Brain microvascular endothelial cell (primary cell): ENCODE data around the gene SETD3.

Experiments used
- DNase-seq: peaks from one replicate; pipeline ENCODE4 v3.0.0-alpha.2; 2020
- H3K27ac ChIP-seq: fragments of 250-450 bp; sonication (Bioruptor Pico); 2 replicates; pipeline ENCODE4 v1.5.1; 2020; ENCODE audit warnings: mild to moderate bottlenecking, moderate library complexity
- H3K27me3 ChIP-seq: fragments of 250-450 bp; sonication (Bioruptor Pico); replicated peaks from 2 replicates; pipeline ENCODE4 v1.5.1; 2020; ENCODE audit warnings: mild to moderate bottlenecking
- H3K36me3 ChIP-seq: fragments of 250-450 bp; sonication (Bioruptor Pico); replicated peaks from 2 replicates; pipeline ENCODE4 v1.5.1; 2020; ENCODE audit warnings: mild to moderate bottlenecking
- H3K4me3 ChIP-seq: 2 replicates; pipeline ENCODE4 v1.5.1; 2011; ENCODE audit warnings: low read depth, mild to moderate bottlenecking, control low read depth, low read length, moderate library complexity
- in situ Hi-C: cut with HindIII; loops from 2 replicates; pipeline ENCODE4 v1.10.0; 2017; ENCODE audit warnings: low sequenced_read_pairs, low pct_ligation_motif_present
- TF ChIP-seq, protein P1 (sequence below): IDR thresholded peaks from 2 replicates; pipeline ENCODE4 v1.5.1; 2011; ENCODE audit warnings: low read depth, mild to moderate bottlenecking, moderate library complexity, low read length, control low read depth, inconsistent platforms; ENCODE audit errors: missing control alignments

SETD3 gene

DNA sequence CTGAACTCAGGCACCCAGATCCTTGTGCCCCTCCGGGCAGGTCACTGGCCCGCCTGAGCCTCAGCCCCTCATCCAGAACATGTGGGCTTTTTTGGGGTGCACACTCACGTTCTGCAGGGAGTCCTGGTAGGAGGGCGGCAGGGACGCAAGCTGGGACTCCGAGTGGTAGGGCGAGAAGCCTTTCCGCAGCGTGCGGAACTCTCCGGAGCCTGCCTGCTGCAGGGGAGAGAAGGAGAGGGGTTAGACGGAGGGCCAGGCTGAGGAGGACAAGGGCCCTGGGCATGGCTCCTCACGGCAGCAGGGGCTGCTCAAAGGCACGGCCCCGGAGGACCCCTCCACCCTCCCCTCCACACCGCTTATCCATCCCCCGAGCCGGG lies 41.4 kb upstream of the SETD3 start:
- H3K4me3 ChIP-seq: no peak overlapping the region
- H3K27ac ChIP-seq: no peak overlapping the region
- no peak for DNase-seq
- in situ Hi-C loops: no loop called here
- no peaks in the 10 kb centered on the region for H3K36me3 ChIP-seq
- H3K27me3 ChIP-seq: no peaks in the 10 kb centered on the region
- TF ChIP-seq, protein P1, sequence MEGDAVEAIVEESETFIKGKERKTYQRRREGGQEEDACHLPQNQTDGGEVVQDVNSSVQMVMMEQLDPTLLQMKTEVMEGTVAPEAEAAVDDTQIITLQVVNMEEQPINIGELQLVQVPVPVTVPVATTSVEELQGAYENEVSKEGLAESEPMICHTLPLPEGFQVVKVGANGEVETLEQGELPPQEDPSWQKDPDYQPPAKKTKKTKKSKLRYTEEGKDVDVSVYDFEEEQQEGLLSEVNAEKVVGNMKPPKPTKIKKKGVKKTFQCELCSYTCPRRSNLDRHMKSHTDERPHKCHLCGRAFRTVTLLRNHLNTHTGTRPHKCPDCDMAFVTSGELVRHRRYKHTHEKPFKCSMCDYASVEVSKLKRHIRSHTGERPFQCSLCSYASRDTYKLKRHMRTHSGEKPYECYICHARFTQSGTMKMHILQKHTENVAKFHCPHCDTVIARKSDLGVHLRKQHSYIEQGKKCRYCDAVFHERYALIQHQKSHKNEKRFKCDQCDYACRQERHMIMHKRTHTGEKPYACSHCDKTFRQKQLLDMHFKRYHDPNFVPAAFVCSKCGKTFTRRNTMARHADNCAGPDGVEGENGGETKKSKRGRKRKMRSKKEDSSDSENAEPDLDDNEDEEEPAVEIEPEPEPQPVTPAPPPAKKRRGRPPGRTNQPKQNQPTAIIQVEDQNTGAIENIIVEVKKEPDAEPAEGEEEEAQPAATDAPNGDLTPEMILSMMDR: no peak

DNA sequence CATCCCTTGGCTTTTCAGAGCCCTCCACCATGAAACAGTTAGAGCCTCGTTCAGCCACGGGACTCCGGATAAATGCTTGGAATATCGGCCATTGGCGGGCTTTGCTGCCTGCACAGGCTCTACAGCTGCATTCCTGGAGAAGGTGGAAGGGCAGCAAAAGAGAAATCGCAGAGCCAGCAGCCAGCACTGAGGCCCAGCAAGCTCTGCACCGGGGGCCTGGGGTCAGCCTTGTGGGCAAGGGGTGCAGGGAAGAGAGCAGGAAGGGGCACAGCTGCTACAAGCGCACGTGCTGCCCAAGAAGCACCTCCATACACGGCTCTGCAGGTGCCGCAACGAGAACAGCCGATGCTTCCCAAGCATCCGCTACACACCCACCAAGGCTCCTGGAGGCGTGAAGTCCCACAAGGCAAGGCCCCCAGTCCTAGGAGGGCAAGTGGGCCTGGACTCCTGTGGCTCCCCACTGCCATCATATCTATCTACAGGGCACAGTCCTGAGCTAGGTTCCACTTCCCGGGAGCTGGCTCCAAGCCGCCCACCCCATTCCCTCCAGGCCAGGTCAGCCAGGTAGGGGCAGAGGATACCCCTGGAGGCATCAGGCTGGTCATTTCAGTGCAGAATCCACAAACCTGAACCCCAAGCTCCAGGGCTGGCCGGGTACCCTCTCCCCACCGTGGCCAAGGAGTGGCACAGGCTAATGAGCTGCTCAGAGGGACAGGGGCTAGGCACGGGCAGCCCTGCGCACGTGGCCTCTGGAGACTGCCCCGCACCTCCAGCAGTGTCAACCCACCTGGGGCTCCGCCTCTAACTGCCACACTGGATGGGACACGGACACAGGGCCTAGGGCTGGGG lies 40.7 kb upstream of the SETD3 start:
- Histone ChIP-seq H3K4me3 (no peak overlapping the region), H3K36me3 (no peaks in the 10 kb centered on the region), H3K27me3 (no peaks in the 10 kb centered on the region), H3K27ac (no peak overlapping the region)
- in situ Hi-C loops: no loop called here
- TF ChIP-seq, protein P1: no peak
- no peak for DNase-seq

DNA sequence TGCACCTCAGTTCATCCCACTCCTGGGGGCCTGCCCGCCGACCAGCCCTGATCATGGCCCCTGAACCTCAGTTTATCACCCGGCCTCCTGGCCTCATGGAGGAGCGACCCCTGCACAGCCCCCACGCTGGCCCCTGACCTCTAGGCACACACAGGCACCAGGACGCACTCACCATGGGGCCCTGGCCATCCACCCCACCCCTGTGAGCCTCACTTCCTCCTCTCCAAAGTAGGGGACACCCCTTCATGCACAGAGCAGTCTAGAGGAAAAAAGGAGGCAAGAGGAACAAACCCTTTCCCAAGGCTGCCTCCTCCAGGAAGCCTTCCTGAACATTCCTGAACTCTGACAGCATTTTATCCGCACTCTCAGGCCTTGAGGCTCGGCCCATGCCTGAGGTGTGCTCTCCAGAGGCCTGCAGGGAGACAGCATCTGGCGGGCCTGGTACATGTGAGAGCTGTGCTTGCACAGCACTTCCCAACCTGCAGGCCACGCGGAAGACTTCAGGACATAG lies 40.0 kb upstream of the SETD3 start:
- TF ChIP-seq, protein P1: no peak
- DNase-seq: no peak
- in situ Hi-C loops: no loop called here
- Histone ChIP-seq H3K4me3 (no peak overlapping the region), H3K27ac (no peak overlapping the region), H3K27me3 (no peaks in the 10 kb centered on the region), H3K36me3 (no peaks in the 10 kb centered on the region)

DNA sequence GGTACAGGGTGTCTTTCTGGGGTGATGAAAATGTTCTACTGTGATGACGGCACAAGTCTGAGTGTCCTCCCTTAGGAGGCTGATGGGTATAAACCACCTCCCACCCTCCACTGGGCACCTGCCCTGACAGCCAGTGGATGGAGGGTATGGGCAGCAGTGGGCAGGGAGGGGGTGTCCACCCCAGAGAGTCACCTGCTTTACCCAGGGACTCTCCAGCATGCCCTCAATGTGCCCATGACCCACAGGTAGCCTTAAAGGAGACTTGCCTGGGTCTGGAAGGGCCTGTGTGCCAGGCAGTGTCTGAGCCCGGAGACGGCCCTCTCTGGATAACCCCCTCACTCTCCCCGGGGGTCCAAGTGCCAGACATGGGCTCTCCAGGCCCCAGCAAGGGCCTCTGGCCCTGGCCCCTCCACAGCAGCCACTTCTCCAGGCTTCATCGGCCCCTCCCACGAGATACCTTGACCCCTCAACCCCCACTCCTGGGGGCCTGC lies 39.3 kb upstream of the SETD3 start:
- Histone ChIP-seq H3K27ac (no peak overlapping the region), H3K4me3 (no peak overlapping the region), H3K27me3 (no peaks in the 10 kb centered on the region), H3K36me3 (no peaks in the 10 kb centered on the region)
- in situ Hi-C loops: no loop called here
- TF ChIP-seq, protein P1: no peak
- DNase-seq: no peak

DNA sequence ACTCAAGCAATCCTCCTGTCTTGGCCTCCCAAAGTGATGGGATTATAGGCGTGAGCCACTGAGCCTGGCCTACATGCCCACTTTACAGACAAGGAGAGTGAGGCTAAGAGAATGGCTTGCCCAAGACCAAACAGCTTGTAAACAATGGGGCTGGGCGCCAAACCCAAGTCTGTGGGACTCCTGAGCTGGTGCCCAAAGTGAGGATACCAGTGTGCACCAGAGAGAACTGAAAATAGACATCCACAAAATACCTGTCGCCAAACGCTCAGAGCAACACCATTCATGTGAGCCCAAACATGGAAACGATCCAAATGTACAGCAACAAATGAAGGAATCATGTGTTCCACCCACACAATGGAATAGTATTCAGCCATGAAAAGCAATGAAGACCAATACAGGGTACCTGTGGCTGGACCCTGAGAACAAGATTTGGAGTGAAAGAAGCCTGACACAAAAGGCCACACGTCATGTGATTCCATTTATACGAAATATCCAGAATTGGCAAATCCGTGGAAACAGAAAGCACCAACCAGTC lies 38.8 kb upstream of the SETD3 start:
- in situ Hi-C loops: no loop called here
- TF ChIP-seq, protein P1: no peak
- Histone ChIP-seq H3K27ac (no peak overlapping the region), H3K4me3 (no peak overlapping the region), H3K27me3 (no peaks in the 10 kb centered on the region), H3K36me3 (no peaks in the 10 kb centered on the region)
- DNase-seq: no peak
